ENCODE data around the gene TRIM27.

The TRIM27 gene

GRCh38 chr6:28920281-28920680 lies 3.5 kb downstream of the TRIM27 start:
- H3K27ac ChIP-seq (ENCODE audit: poor library complexity, severe bottlenecking) = no peak overlapping the region
- H3K4me1 ChIP-seq (ENCODE audit: insufficient read depth, poor library complexity, severe bottlenecking) = peaks cover 7% of the 10 kb centered on the region
- DNase-seq (ENCODE audit: low spot score) = no peak
- H3K9me3 ChIP-seq (ENCODE audit: severe bottlenecking) = no peaks in the 10 kb centered on the region
- no peaks in the 10 kb centered on the region for H3K27me3 ChIP-seq (ENCODE audit: insufficient read depth, poor library complexity, severe bottlenecking)
- ATAC-seq (ENCODE audit: low read depth) = no peak
- no peak for TF ChIP-seq CTCF (IDR thresholded peaks at IDR 0.05; ENCODE audit: poor library complexity, severe bottlenecking)
- H3K36me3 ChIP-seq (ENCODE audit: low read depth) = peaks cover 74% of the 10 kb centered on the region
- H3K4me3 ChIP-seq (ENCODE audit: severe bottlenecking) = no peak overlapping the region

DNA sequence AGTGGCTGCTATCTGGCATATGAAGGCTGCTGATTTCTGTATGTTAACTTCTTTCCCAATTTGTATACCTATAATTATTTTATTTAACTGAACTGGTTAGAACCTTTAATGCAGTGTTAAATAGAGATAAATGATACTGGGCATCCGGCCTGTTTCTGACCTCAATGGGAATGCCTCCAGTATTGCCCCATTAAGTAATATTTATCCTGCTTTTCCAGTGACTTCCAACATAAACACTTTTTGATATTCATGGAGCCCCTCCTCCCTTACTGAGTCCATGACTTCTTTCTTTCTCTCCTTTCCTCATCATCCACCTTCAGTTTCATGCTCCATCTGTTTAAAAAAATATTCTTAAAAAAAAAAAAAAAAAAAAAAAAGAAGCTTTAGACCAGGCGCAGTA lies 8.8 kb downstream of the TRIM27 start:
- Histone ChIP-seq H3K36me3 (ENCODE audit: low read depth) (peaks cover 99% of the 10 kb centered on the region), H3K27me3 (ENCODE audit: insufficient read depth, poor library complexity, severe bottlenecking) (no peaks in the 10 kb centered on the region), H3K27ac (ENCODE audit: poor library complexity, severe bottlenecking) (no peak overlapping the region), H3K4me3 (ENCODE audit: severe bottlenecking) (no peak overlapping the region), H3K4me1 (ENCODE audit: insufficient read depth, poor library complexity, severe bottlenecking) (no peaks in the 10 kb centered on the region), H3K9me3 (ENCODE audit: severe bottlenecking) (no peaks in the 10 kb centered on the region)
- ATAC-seq (ENCODE audit: low read depth) (no peak), DNase-seq (ENCODE audit: low spot score) (no peak)
- no peak for TF ChIP-seq CTCF (IDR thresholded peaks at IDR 0.05; ENCODE audit: poor library complexity, severe bottlenecking)

DNA sequence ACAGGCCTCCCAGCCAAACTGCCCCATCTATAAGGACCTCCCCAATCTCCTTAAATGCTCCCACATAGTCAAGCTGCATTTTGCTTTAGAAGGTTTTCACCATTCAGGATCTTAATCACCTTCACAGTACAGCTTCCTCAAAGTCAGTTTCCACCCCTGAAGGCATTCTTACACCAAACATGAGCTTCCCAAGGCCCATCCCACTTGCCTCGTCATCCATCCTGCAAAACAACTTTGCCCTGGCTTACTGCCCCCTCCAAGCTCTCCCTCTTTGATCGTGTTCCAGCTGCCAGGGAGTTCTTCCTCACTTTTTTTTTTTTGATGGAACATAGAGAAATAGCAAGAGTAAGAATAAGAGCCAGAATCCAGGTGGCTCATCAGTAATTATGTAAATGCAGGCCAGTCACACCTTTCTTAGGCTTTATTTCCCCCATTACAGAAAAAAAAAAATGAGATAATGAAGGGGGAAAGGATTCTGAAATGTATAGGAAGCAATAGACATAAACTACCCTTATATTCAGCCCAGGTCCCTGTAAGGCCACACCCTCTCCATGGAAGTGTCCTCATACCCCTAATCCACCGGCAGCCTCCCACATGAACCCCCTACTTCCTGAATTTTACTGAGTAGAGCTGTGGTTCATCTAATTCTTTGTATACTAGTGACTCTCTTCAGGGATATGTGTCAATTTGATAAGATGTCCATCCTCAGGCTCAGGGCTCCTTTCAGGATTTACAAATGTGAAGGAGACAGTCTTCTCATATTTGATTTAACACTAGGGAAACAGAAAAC lies 12.7 kb downstream of the TRIM27 start:
- no peak for DNase-seq (ENCODE audit: low spot score)
- peaks cover 99% of the 10 kb centered on the region for H3K36me3 ChIP-seq (ENCODE audit: low read depth)
- ATAC-seq (ENCODE audit: low read depth) = peak; percentile 40; the same call in 1 of the 3 replicates

GRCh38 chr6:28907394-28907793 lies 16.4 kb downstream of the TRIM27 start:
- no peak for TF ChIP-seq CTCF (IDR thresholded peaks at IDR 0.05; ENCODE audit: poor library complexity, severe bottlenecking)
- no peak overlapping the region for H3K27ac ChIP-seq (ENCODE audit: poor library complexity, severe bottlenecking)
- H3K4me1 ChIP-seq (ENCODE audit: insufficient read depth, poor library complexity, severe bottlenecking) = no peaks in the 10 kb centered on the region
- ATAC-seq (ENCODE audit: low read depth) (no peak), DNase-seq (ENCODE audit: low spot score) (no peak)
- H3K27me3 ChIP-seq (ENCODE audit: insufficient read depth, poor library complexity, severe bottlenecking) = no peaks in the 10 kb centered on the region
- no peaks in the 10 kb centered on the region for H3K9me3 ChIP-seq (ENCODE audit: severe bottlenecking)
- peaks cover 100% of the 10 kb centered on the region for H3K36me3 ChIP-seq (ENCODE audit: low read depth)
- H3K4me3 ChIP-seq (ENCODE audit: severe bottlenecking) = no peak overlapping the region

More for the DNA sequence above, 12.7 kb downstream of the TRIM27 start:
- no peak for TF ChIP-seq CTCF (IDR thresholded peaks at IDR 0.05; ENCODE audit: poor library complexity, severe bottlenecking)
- no peak overlapping the region for H3K27ac ChIP-seq (ENCODE audit: poor library complexity, severe bottlenecking)
- no peak overlapping the region for H3K4me3 ChIP-seq (ENCODE audit: severe bottlenecking)
- H3K4me1 ChIP-seq (ENCODE audit: insufficient read depth, poor library complexity, severe bottlenecking) = no peaks in the 10 kb centered on the region
- H3K27me3 ChIP-seq (ENCODE audit: insufficient read depth, poor library complexity, severe bottlenecking) = no peaks in the 10 kb centered on the region
- H3K9me3 ChIP-seq (ENCODE audit: severe bottlenecking) = no peaks in the 10 kb centered on the region

DNA sequence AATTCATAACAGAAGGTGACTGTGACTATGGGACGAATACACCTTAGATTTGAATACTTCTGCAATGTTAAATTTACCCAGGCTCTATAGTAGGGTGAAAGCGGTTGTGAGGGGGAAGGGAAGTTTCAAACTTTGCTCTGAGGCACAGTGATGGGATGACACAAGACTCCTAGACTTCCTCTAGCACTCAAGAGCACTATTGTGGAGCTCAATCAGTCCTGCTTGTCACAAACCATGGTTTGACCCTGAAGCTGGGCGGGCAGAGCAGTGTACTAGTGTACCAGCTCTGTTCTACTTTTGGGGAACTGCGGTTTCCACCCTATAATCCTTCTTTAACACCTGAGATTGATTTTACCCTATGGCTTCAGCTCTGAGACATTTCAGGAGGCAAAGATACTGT lies 17.1 kb downstream of the TRIM27 start:
- no peaks in the 10 kb centered on the region for H3K4me1 ChIP-seq (ENCODE audit: insufficient read depth, poor library complexity, severe bottlenecking)
- no peak for ATAC-seq (ENCODE audit: low read depth)
- H3K27me3 ChIP-seq (ENCODE audit: insufficient read depth, poor library complexity, severe bottlenecking) = no peaks in the 10 kb centered on the region
- no peak for DNase-seq (ENCODE audit: low spot score)
- H3K27ac ChIP-seq (ENCODE audit: poor library complexity, severe bottlenecking) = no peak overlapping the region
- peaks cover 100% of the 10 kb centered on the region for H3K36me3 ChIP-seq (ENCODE audit: low read depth)
- TF ChIP-seq CTCF (IDR thresholded peaks at IDR 0.05; ENCODE audit: poor library complexity, severe bottlenecking) = no peak
- H3K9me3 ChIP-seq (ENCODE audit: severe bottlenecking) = no peaks in the 10 kb centered on the region
- no peak overlapping the region for H3K4me3 ChIP-seq (ENCODE audit: severe bottlenecking)
